Uterus (tissue), 2 donors: ENCODE measurements around the gene CEP43.

Source experiments
- CTCF ChIP-seq, 4 experiments: fragments of 200-600 bp in 2 of 4; fragments of 450-650 bp in 2 of 4; sonication (generic) in 2 of 4; IDR thresholded peaks; one replicate each; pipeline ENCODE4 v1.5.1; 2016 to 2019; ENCODE audit warnings: antibody characterized with exemption in 4 of 4, mild to moderate bottlenecking in 2 of 4, moderate library complexity in 1 of 4
- POLR2A ChIP-seq, 2 donors: fragments of 450-650 bp; IDR thresholded peaks; one replicate each; pipeline ENCODE4 v1.6.1; 2016; ENCODE audit warnings: antibody characterized with exemption in 2 of 2, mild to moderate bottlenecking in 1 of 2, moderate library complexity in 1 of 2

GRCh38 chr6:166970776-166971175, 28.4 kb upstream of the CEP43 start:
- TF ChIP-seq CTCF (IDR thresholded peaks at IDR 0.05) (no peak), POLR2A (IDR thresholded peaks at IDR 0.05) (no peak)
